GM20000 (cell line): ENCODE results near the gene CNGA3.
"Not testable (repeated sequence)": the region's sequence is repeated elsewhere in the genome, so short reads cannot be mapped to it uniquely, and the experiment has no call there.

Source experiments
- DNase-seq: peaks from one replicate; pipeline ENCODE4 v3.0.0; 2012; ENCODE audit warnings: low spot score
- CTCF ChIP-seq: IDR thresholded peaks from 2 replicates; pipeline ENCODE4 v1.5.1; 2012; ENCODE audit warnings: mild to moderate bottlenecking, control low read depth; ENCODE audit errors: extremely low read depth, missing control alignments

CNGA3 gene

GRCh38 chr2:98314251-98314650 is 32.0 kb upstream of the CNGA3 start:
- TF ChIP-seq CTCF: no peak
- DNase-seq: no peak

GRCh38 chr2:98315957-98316356 is 30.3 kb upstream of the CNGA3 start:
- DNase-seq: no peak
- no peak for TF ChIP-seq CTCF

- no peak for DNase-seq
- TF ChIP-seq CTCF: no peak
Measured at GRCh38 chr2:98317214-98317613, 29.0 kb upstream of the CNGA3 start.

- DNase-seq: not testable (repeated sequence)
Measured at GRCh38 chr2:98320171-98320570, 26.1 kb upstream of the CNGA3 start.

- no peak for DNase-seq
- TF ChIP-seq CTCF: no peak
Measured at GRCh38 chr2:98324181-98324580, 22.1 kb upstream of the CNGA3 start.

GRCh38 chr2:98327776-98328175 is 18.5 kb upstream of the CNGA3 start:
- DNase-seq: no peak
- no peak for TF ChIP-seq CTCF

GRCh38 chr2:98329549-98329948 is 16.7 kb upstream of the CNGA3 start:
- no peak for TF ChIP-seq CTCF
- no peak for DNase-seq

- no peak for TF ChIP-seq CTCF
- DNase-seq: no peak
Measured at GRCh38 chr2:98332989-98333388, 13.3 kb upstream of the CNGA3 start.
